ENCODE data around the gene FAXDC2.

Gene FAXDC2

DNA sequence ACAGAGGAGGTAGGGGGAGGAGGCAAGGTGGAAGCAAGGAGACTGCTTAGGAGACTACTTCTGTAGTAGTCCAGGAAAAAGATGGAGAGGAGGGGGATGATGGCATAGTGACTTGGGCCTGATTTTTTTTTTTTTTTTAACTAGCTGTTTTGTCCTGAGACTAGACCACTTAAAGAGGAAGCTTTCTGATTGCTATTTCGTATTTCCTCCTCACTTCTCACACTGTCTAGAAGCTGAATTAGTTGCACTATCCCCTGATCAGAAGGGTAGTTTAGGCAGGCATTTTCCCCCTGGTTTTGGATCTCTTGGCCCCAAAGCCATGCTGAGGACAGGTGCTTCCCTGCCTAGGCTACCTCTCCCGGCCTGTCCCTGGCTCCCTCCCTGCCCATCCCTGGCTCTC lies 80.3 kb downstream of the FAXDC2 start:
- TF ChIP-seq, protein P1, sequence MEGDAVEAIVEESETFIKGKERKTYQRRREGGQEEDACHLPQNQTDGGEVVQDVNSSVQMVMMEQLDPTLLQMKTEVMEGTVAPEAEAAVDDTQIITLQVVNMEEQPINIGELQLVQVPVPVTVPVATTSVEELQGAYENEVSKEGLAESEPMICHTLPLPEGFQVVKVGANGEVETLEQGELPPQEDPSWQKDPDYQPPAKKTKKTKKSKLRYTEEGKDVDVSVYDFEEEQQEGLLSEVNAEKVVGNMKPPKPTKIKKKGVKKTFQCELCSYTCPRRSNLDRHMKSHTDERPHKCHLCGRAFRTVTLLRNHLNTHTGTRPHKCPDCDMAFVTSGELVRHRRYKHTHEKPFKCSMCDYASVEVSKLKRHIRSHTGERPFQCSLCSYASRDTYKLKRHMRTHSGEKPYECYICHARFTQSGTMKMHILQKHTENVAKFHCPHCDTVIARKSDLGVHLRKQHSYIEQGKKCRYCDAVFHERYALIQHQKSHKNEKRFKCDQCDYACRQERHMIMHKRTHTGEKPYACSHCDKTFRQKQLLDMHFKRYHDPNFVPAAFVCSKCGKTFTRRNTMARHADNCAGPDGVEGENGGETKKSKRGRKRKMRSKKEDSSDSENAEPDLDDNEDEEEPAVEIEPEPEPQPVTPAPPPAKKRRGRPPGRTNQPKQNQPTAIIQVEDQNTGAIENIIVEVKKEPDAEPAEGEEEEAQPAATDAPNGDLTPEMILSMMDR (IDR thresholded peaks at IDR 0.05; ENCODE audit: control insufficient read depth, extremely low read depth, insufficient read depth) = no peak

More for the DNA sequence above, 80.3 kb downstream of the FAXDC2 start:
- DNase-seq (ENCODE audit: low read depth) = no peak
- H3K4me3 ChIP-seq (ENCODE audit: low read depth, low read length) = no peak overlapping the region

Data from LNCaP clone FGC (cell line).